AG04449 (cell line): ENCODE measurements around the gene FAM32A.

ENCODE experiments used
- CTCF ChIA-PET: fragments of 350-600 bp; formaldehyde crosslinking; extraction: SDS; loops from one replicate; lab custom pipeline; 2021; ENCODE audit warnings: antibody characterized with exemption; lab: Yijun Ruan, JAX
- POLR2A ChIA-PET: fragments of 400-600, 350-600 bp; formaldehyde crosslinking; extraction: SDS; loops from one replicate; lab custom pipeline; 2020; ENCODE audit warnings: antibody characterized with exemption, inconsistent platforms; lab: Yijun Ruan, JAX
- DNase-seq: peaks from one replicate; pipeline ENCODE4 v3.0.0-alpha.2; 2010; ENCODE audit warnings: low read depth, low spot score
- H3K4me3 ChIP-seq: 2 replicates; pipeline ENCODE4 v1.5.1; 2011; ENCODE audit warnings: low read depth, mild to moderate bottlenecking, control low read depth, low read length
- TF ChIP-seq, protein P1 (sequence below): IDR thresholded peaks from one replicate; pipeline ENCODE4 v1.5.1; 2011; ENCODE audit warnings: mild to moderate bottlenecking, moderate library complexity, low read length, control low read depth, inconsistent platforms; ENCODE audit not compliant: insufficient read depth; ENCODE audit errors: missing control alignments

Gene FAM32A

GRCh38 chr19:16227837-16228636, 42.8 kb downstream of the FAM32A start:
- CTCF ChIA-PET: interaction anchor here (0.8 to 2.4 kb wide), 4 partner anchors 19 to 186 kb away, joined by 3 to 6 read pairs (median 3); no protein-coding TSS in a partner anchor

DNA sequence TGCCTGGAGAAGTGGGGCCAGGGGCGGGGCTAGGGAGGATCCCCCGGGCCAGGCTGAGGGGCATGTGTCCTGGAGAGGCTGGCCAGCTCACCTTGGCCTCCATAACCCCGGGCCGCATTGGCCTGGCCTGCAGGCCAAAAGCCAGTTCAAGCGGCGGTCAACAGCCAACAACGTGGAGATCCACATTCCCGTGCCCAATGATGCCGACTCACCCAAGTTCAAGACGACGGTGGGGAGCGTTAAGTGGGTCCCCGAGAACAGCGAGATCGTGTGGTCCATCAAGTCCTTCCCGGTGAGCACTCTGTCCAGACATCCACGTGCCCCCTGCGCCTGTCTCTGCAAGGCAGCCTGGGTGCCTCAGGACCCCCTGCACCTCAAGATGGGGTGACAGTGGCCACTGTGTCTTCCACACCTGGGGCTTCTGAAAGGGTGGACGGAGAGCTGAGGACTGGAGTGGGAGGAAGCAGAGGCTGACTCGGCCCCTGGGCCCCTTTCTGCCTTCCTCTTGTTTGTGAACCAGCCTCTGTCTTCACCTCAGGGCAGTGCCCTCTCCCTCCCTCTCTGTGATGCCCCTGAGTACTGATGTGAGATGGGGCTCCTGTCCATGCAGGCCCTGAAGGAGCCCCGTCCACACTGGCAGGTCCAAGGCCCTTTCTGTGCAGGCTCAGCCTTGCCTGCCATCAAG, 43.6 kb downstream of the FAM32A start:
- CTCF ChIA-PET: interaction anchor here (1.0 to 1.3 kb wide), 4 partner anchors 154 to 188 kb away, joined by 3 to 5 read pairs (median 4); no protein-coding TSS in a partner anchor
- TF ChIP-seq, protein P1, sequence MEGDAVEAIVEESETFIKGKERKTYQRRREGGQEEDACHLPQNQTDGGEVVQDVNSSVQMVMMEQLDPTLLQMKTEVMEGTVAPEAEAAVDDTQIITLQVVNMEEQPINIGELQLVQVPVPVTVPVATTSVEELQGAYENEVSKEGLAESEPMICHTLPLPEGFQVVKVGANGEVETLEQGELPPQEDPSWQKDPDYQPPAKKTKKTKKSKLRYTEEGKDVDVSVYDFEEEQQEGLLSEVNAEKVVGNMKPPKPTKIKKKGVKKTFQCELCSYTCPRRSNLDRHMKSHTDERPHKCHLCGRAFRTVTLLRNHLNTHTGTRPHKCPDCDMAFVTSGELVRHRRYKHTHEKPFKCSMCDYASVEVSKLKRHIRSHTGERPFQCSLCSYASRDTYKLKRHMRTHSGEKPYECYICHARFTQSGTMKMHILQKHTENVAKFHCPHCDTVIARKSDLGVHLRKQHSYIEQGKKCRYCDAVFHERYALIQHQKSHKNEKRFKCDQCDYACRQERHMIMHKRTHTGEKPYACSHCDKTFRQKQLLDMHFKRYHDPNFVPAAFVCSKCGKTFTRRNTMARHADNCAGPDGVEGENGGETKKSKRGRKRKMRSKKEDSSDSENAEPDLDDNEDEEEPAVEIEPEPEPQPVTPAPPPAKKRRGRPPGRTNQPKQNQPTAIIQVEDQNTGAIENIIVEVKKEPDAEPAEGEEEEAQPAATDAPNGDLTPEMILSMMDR: no peak
- no peak overlapping the region for H3K4me3 ChIP-seq
- DNase-seq: no peak
- POLR2A ChIA-PET: no interaction called here

More at GRCh38 chr19:16227837-16228636, 42.8 kb downstream of the FAM32A start:
- POLR2A ChIA-PET: no interaction called here
- H3K4me3 ChIP-seq: no peak overlapping the region
- TF ChIP-seq, protein P1: no peak
- no peak for DNase-seq

DNA sequence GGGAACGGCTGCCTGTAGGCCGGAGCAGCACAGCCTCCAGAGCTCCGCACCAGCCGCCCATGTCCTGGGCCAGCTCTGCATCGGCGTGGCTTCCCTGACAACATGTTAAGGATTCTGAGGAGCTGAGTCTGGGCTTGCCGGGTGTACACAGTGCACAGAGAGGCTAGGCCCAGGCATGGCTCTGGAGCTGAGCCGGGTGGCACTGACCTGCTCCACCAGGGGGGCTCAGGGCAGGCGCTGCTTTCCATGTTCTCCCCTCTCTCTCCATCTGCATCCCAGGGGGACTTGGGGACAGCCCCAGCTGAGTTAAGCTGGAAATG, 44.1 kb downstream of the FAM32A start:
- CTCF ChIA-PET: interaction anchor here (1.0 to 1.3 kb wide), 4 partner anchors 16 to 188 kb away, joined by 3 to 5 read pairs (median 4); no protein-coding TSS in a partner anchor
- no peak overlapping the region for H3K4me3 ChIP-seq
- TF ChIP-seq, protein P1: no peak
- POLR2A ChIA-PET: no interaction called here
- no peak for DNase-seq

GRCh38 chr19:16232127-16232526, 46.9 kb downstream of the FAM32A start:
- TF ChIP-seq, protein P1: no peak
- POLR2A ChIA-PET: no interaction called here
- H3K4me3 ChIP-seq: no peak overlapping the region
- CTCF ChIA-PET: interaction anchor here (1.4 kb wide), 1 partner anchor 150 kb away, joined by 5 read pairs; no protein-coding TSS in a partner anchor
- DNase-seq: no peak

DNA sequence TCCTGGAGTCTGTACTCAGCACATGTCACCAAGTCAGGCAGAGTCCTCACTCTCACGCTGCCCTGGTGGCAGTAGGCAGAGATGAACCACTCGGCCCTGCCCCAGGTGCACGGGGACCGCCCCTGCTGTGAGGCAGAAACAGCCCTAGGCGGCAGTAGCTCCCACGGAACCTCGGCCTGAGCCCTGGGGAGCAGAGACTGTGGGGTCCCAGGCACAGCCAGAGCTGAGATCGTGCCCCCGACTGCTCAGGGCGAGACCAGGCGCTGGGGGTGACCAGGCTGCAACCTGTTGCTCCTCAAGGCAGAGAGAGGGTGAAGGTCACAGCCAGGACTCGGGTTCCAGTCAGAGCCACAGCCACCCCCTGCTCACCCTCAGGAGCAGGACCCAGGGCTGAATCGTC, 47.4 kb downstream of the FAM32A start:
- ChIA-PET POLR2A (no interaction called here), CTCF (interaction anchor here (1.5 kb wide), 1 partner anchor 13 kb away, joined by 4 read pairs; no protein-coding TSS in a partner anchor)
- TF ChIP-seq, protein P1: no peak
- no peak overlapping the region for H3K4me3 ChIP-seq
- DNase-seq: no peak
